HepG2 (cell line): ENCODE results near the gene RAPSN. TPM values are rescaled to one million over a fixed set of nuclear protein-coding genes. Genes with fewer than 3 reads are reported as not detected.

Experiments
- CHD4 ChIP-seq: fragments of 200-600 bp; sonication (generic); IDR thresholded peaks from 2 replicates; pipeline ENCODE4 v1.7.0; 2017; ENCODE audit warnings: mild to moderate bottlenecking, low read length, borderline replicate concordance
- FOXP1 ChIP-seq, 2 experiments: fragments of 450-650 bp in 1 of 2; IDR thresholded peaks; 2 replicates each; pipeline ENCODE4 v1.6.1; 2017 to 2018; ENCODE audit warnings: antibody characterized with exemption in 1 of 2
- GMEB1 ChIP-seq: sonication (generic); formaldehyde crosslinking; IDR thresholded peaks from 2 replicates; pipeline ENCODE4 v1.5.1; 2020; ENCODE audit warnings: missing genetic modification reagents, mild to moderate bottlenecking, borderline replicate concordance
- HINFP ChIP-seq: sonication (generic); formaldehyde crosslinking; IDR thresholded peaks from 2 replicates; pipeline ENCODE4 v1.4.0; 2020; ENCODE audit warnings: low read depth, mild to moderate bottlenecking, missing genetic modification reagents
- HOMEZ ChIP-seq: IDR thresholded peaks from 2 replicates; pipeline ENCODE4 v1.6.1; 2016; ENCODE audit warnings: low read depth
- MTA3 ChIP-seq: sonication (generic); formaldehyde crosslinking; IDR thresholded peaks from 2 replicates; pipeline ENCODE4 v1.4.0; 2020; ENCODE audit warnings: missing genetic modification reagents
- NCOA1 ChIP-seq: sonication (generic); formaldehyde crosslinking; IDR thresholded peaks from 2 replicates; pipeline ENCODE4 v1.9.0; 2021; ENCODE audit warnings: missing genetic modification reagents
- NPAS2 ChIP-seq: sonication (generic); formaldehyde crosslinking; IDR thresholded peaks from 2 replicates; pipeline ENCODE4 v1.8.0; 2022; ENCODE audit warnings: mild to moderate bottlenecking, missing genetic modification reagents, borderline replicate concordance
- SMAD3 ChIP-seq: sonication (generic); formaldehyde crosslinking; IDR thresholded peaks from 2 replicates; pipeline ENCODE4 v1.4.0; 2020; ENCODE audit warnings: missing genetic modification reagents
- SNRNP70 ChIP-seq: fragments of 200-400 bp; formaldehyde crosslinking; IDR thresholded peaks from 2 replicates; pipeline ENCODE4 v1.6.1; 2017; ENCODE audit warnings: mild to moderate bottlenecking, low read depth, low read length, moderate library complexity
- TARDBP ChIP-seq: sonication (generic); formaldehyde crosslinking; IDR thresholded peaks from 2 replicates; pipeline ENCODE4 v1.8.0; 2022; ENCODE audit warnings: mild to moderate bottlenecking, missing genetic modification reagents
- TBX2 ChIP-seq: sonication (generic); formaldehyde crosslinking; IDR thresholded peaks from 2 replicates; pipeline ENCODE4 v1.5.0; 2020; ENCODE audit warnings: missing genetic modification reagents, mild to moderate bottlenecking, borderline replicate concordance
- TBX3 ChIP-seq: fragments of 450-650 bp; IDR thresholded peaks from 2 replicates; pipeline ENCODE4 v1.6.1; 2017; ENCODE audit warnings: antibody characterized with exemption, mild to moderate bottlenecking, inconsistent platforms, borderline replicate concordance
- TOE1 ChIP-seq: sonication (generic); formaldehyde crosslinking; IDR thresholded peaks from 2 replicates; pipeline ENCODE4 v1.4.0; 2020; ENCODE audit warnings: mild to moderate bottlenecking, missing genetic modification reagents
- ZFP36L1 ChIP-seq: sonication (generic); formaldehyde crosslinking; IDR thresholded peaks from 2 replicates; pipeline ENCODE4 v1.8.0; 2022; ENCODE audit warnings: mild to moderate bottlenecking, missing genetic modification reagents, moderate library complexity
- ZMYM2 ChIP-seq: sonication (generic); formaldehyde crosslinking; IDR thresholded peaks from 2 replicates; pipeline ENCODE4 v1.8.0; 2022; ENCODE audit warnings: mild to moderate bottlenecking, missing genetic modification reagents
- ZNF124 ChIP-seq: sonication (generic); formaldehyde crosslinking; IDR thresholded peaks from 2 replicates; pipeline ENCODE4 v1.4.0; 2020; ENCODE audit warnings: missing genetic modification reagents
- ZNF3 ChIP-seq: IDR thresholded peaks from 2 replicates; pipeline ENCODE4 v1.7.0; 2017; ENCODE audit warnings: inconsistent platforms
- ZNF501 ChIP-seq: sonication (generic); formaldehyde crosslinking; IDR thresholded peaks from 2 replicates; pipeline ENCODE4 v1.5.1; 2020; ENCODE audit warnings: mild to moderate bottlenecking, moderate library complexity, missing genetic modification reagents
- ZNF614 ChIP-seq: IDR thresholded peaks from 2 replicates; pipeline ENCODE4 v1.6.1; 2018; ENCODE audit warnings: missing biosample characterization, missing genetic modification reagents, inconsistent platforms, borderline replicate concordance
- polyA plus RNA-seq, 8 experiments: library from polyadenylated mRNA; depleted of rRNA in 3 of 8; stranded (reverse) in 7 of 8; unstranded in 1 of 8; fragments of >200 nt; fragmentation: Illumina TruSeq in 4 of 8; extraction: Trizol in 4 of 8; gene quantifications; 2 replicates each; pipeline versions ENCODE4 v1.2.1 to v1.2.3, GENCODE V29; 2011 to 2016; ENCODE audit warnings: low read depth in 4 of 8, missing spikeins in 1 of 8, mixed read lengths in 1 of 8; ENCODE audit not compliant: insufficient read depth in 1 of 8
- total RNA-seq, 5 experiments: library from RNA; depleted of rRNA; stranded (reverse); fragments of >200 nt; fragmentation: Illumina TruSeq; extraction: Trizol; gene quantifications; 2 replicates each; pipeline ENCODE4 v1.2.3, GENCODE V29; 2016; ENCODE audit warnings: low read depth in 1 of 5

RAPSN gene
- total and polyA plus RNA-seq, 2 of the 13 experiments (the other 11 are each of a cell fraction or from before 2014, with no cell fraction given): 0.15 to 1.2 TPM

- no peak for TF ChIP-seq HINFP (CRISPR knock-in tag)
- TF ChIP-seq ZNF614: peak; percentile 33; the same call in 1 of the 2 replicates
- TF ChIP-seq FOXP1 (IDR thresholded peaks at IDR 0.05): no peak
- 0 out of 2 replicates have a peak, but pooled peaks have one; percentile 30 for TF ChIP-seq FOXP1 (CRISPR knock-in tag; IDR thresholded peaks at IDR 0.05)
- 0 out of 2 replicates have a peak, but pooled peaks have one; percentile 3 for TF ChIP-seq TARDBP (CRISPR knock-in tag)
- no peak for TF ChIP-seq ZNF124 (CRISPR knock-in tag)
- TF ChIP-seq GMEB1 (CRISPR knock-in tag): no peak
- 0 out of 2 replicates have a peak, but pooled peaks have one; percentile 7 for TF ChIP-seq SMAD3 (CRISPR knock-in tag)
- TF ChIP-seq ZFP36L1: 0 out of 2 replicates have a peak, but pooled peaks have one; percentile 32
- TF ChIP-seq ZMYM2 (CRISPR knock-in tag): peak; percentile 15; the same call in 1 of the 2 replicates
- no peak for TF ChIP-seq TBX3
- 0 out of 2 replicates have a peak, but pooled peaks have one; percentile 60 for TF ChIP-seq NCOA1 (CRISPR knock-in tag)
- no peak for TF ChIP-seq ZNF3 (CRISPR knock-in tag)
- TF ChIP-seq TBX2: no peak
- TF ChIP-seq NPAS2 (CRISPR knock-in tag): no peak
- no peak for TF ChIP-seq SNRNP70
- TF ChIP-seq HOMEZ (CRISPR knock-in tag): 0 out of 2 replicates have a peak, but pooled peaks have one; percentile 47
- peak; percentile 37; the same call in 1 of the 2 replicates for TF ChIP-seq CHD4
- 0 out of 2 replicates have a peak, but pooled peaks have one; percentile 35 for TF ChIP-seq TOE1
- TF ChIP-seq MTA3 (CRISPR knock-in tag): no peak
- TF ChIP-seq ZNF501: peak; percentile 5; the same call in 1 of the 2 replicates
These were observed 11.7 kb downstream of the RAPSN start (continued) for GRCh38 chr11:47437218-47437745.
